Retinal pigment epithelial cell (primary cell): ENCODE data around the gene COL4A2.

ENCODE experiments used
- DNase-seq: peaks from one replicate; pipeline ENCODE4 v3.0.0-alpha.2; 2010; ENCODE audit warnings: low read depth
- H3K4me3 ChIP-seq: 2 replicates; pipeline ENCODE4 v1.5.1; 2011; ENCODE audit warnings: mild to moderate bottlenecking, low read length, control low read depth, moderate library complexity
- CTCF ChIP-seq: conservative IDR thresholded peaks from 2 replicates; pipeline ENCODE4 v1.5.1; 2011; ENCODE audit warnings: low read depth, low read length, control low read depth, inconsistent platforms

The COL4A2 gene

DNA sequence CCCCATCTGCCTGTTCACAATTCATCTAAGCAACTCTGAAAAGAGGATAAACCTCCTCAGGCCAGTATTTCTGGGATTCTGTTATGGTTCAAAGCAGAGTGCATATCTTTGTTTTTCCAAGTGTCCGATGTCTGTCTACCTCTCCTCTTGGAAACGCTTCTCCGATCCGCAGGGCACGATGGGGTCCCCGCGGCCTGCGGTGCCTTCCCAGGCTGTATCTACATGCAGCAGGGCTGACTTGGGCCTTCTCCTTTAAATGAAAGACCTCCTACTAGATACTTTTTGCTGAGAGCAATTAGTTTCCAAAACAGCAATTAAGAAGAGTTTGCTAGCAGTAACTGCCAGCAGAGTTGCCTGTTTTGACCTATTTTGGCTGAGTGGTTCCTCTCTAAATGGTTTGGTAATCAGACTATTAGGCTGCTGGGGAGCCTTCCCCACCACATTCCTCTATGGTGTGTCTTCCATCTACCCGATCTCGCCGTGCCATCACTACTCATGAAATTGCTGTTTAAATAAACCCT lies 23.5 kb downstream of the COL4A2 start:
- no peak for TF ChIP-seq CTCF
- H3K4me3 ChIP-seq: no peak overlapping the region
- no peak for DNase-seq

GRCh38 chr13:110331362-110331761 lies 24.3 kb downstream of the COL4A2 start:
- DNase-seq: no peak

DNA sequence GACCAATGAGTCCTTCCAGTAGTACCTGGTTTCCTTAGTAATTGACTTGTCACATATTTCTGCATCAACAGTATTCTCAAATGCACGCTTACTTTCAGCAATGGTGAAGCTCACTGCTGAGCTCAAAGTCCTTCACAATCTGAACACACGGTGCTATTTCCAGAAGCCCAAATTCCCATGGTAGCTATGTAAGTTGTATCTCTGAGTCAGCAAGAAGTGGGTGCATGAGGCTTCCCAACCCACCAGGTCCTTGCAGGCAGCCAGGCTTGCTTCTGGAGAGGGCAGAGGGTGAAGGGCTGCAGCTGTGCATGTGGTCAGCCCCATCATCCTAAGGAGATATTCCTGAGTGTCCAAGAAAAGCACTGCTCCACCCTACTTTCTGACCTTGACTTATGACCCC lies 25.7 kb downstream of the COL4A2 start:
- TF ChIP-seq CTCF: no peak
- no peak overlapping the region for H3K4me3 ChIP-seq
- DNase-seq: no peak

More at GRCh38 chr13:110331362-110331761, 24.3 kb downstream of the COL4A2 start:
- TF ChIP-seq CTCF: no peak
- H3K4me3 ChIP-seq: no peak overlapping the region

GRCh38 chr13:110333837-110334236 lies 26.8 kb downstream of the COL4A2 start:
- DNase-seq: no peak
- no peak for TF ChIP-seq CTCF

GRCh38 chr13:110334256-110334655 lies 27.2 kb downstream of the COL4A2 start:
- no peak for DNase-seq
- H3K4me3 ChIP-seq: no peak overlapping the region
- no peak for TF ChIP-seq CTCF

More at GRCh38 chr13:110333837-110334236, 26.8 kb downstream of the COL4A2 start:
- no peak overlapping the region for H3K4me3 ChIP-seq

GRCh38 chr13:110334841-110335490 lies 27.9 kb downstream of the COL4A2 start:
- TF ChIP-seq CTCF: no peak
- no peak for DNase-seq
- H3K4me3 ChIP-seq: no peak overlapping the region

- H3K4me3 ChIP-seq: no peak overlapping the region
- DNase-seq: no peak
Measured at GRCh38 chr13:110336108-110336507, 29.0 kb downstream of the COL4A2 start.

More at GRCh38 chr13:110336108-110336507, 29.0 kb downstream of the COL4A2 start:
- no peak for TF ChIP-seq CTCF
